Measurements from ENCODE around the gene ZNF497.

DNA sequence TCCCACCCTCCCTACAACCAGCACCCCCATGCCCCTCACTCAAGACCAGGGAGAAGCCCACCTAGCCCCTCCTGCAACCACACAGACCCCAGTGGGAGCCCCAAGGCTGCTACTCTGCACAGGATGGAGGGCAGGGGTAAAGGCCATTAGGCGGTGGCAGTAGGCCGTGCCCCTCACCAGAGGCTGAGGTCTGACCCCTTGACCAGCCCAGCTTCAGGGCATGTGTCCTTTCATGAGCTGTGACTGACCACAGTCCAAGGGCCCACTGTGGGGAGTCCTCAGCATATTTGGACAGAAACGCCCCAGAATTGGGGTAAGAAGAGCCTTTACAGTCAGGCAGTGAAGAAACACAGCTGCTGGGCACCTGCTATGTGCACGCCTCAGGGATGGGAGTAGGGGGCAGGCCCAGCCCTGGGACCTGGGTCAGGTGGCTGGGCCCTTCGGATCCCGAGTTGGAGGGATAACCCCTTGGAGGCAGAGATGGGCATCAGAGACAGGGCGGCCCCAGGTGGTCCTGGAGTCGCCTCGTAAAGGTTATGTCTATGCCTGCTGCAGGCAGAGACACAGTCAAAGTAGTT is 22.9 kb upstream of the ZNF497 start:
- TF ChIP-seq CTCF (IDR thresholded peaks at IDR 0.05) (no peak), POLR2A (IDR thresholded peaks at IDR 0.05) (no peak)

All from adrenal gland (tissue), 5 donors.